ENCODE results near the gene NMT1.
"Not testable (repeated sequence)": the region's sequence is repeated elsewhere in the genome, so short reads cannot be mapped to it uniquely, and the experiment has no call there.

The NMT1 gene

GRCh38 chr17:45038728-45039634 lies 22.1 kb upstream of the NMT1 start:
- DNase-seq, result no peak

DNA sequence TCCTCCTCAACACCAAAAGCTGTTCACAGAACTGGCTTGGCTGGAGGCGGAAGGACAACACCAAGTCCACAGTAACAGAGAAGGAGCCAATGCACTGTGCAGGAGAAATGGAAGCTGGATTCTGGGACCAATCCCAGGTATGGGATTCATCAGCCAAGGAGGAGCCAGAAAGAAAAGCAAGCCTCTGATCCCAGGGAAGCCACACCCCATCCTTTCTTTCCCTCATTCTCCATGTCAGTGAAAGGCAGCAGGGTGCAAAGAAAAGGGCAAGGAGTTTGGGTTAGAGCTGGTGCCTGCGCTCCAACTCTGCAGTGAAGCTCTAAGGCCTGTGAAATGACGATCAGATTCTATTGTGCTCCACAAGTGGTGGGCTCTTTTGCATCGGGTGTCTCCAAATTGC lies 20.7 kb upstream of the NMT1 start:
- DNase-seq, result no peak

DNA sequence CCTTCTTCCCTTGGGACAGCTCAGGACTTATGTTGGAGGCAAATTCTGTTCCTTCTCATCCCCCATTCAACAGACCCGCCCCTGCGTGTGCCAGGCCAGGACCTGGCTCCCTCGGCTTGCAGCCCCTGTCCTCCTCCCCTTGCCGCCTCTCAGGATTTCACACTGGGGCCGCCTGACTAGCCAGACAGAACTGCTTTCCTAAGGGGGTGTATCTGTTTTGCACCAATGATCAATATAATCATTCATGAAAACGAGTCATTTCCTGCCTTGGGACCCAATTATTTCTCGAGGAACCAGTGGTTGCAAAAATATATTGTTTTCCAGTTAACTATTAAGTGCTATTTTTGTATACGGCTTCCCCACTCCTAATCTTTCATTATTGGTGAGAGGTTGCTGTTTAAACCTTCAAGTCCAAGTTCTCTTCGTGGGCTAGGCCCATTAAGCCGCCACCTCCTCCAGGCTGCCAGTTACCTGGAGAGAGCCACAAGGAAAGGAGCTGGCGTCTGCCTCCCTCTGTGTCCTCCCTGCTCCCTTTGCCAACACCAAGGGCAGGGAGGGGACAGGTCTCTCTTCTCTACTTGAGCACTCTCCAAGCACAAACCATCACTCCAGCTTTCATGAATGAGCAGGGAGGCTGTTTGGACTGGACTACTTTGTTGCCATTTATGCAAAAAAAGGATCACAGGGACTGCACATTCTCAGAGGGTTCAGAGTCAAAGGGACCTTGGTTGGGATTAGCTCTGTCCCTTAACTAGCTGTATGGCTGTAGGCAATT lies 18.6 kb upstream of the NMT1 start:
- DNase-seq, result no peak

- DNase-seq, result no peak
These were observed 17.1 kb upstream of the NMT1 start for GRCh38 chr17:45043813-45044540.

GRCh38 chr17:45046537-45047125 lies 14.5 kb upstream of the NMT1 start:
- DNase-seq, result no peak

DNA sequence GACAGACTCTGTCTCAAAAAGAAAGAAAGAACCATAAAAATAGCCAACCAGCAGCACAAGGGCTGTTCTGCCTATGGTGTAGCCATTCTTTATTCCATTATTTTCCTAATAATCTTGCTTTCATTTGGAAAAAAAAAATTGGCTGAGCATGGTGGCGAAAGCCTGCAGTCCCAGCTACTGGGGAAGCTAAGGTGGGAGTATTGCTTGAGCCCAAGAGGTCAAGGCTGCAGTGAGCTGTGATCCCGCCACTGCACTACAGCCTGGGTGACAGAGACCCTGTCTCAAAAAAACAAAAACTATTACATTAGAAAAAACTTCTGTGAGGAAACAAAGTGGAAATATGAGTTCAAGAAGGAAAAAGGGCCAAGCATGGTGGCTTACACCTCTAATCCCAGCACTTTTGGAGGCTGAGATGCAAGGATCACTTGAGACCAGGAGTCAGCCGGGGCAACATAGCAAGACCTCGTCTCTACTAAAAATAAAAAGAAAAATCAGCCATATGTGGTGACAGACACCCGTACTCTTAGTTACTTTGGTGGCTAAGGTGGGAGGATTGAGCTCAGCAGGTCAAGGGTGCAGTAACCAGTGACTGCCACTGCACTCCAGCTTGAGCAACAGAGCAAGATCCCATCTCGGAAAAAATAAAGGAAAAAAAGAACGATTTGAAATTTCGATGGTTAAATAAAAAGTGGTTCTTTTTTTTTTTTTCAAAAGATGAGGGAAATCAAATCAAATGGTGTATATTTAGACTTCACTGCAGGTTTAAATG lies 12.1 kb upstream of the NMT1 start:
- no peak for DNase-seq

GRCh38 chr17:45050481-45051059 lies 10.5 kb upstream of the NMT1 start:
- peak; percentile 42 for DNase-seq

DNA sequence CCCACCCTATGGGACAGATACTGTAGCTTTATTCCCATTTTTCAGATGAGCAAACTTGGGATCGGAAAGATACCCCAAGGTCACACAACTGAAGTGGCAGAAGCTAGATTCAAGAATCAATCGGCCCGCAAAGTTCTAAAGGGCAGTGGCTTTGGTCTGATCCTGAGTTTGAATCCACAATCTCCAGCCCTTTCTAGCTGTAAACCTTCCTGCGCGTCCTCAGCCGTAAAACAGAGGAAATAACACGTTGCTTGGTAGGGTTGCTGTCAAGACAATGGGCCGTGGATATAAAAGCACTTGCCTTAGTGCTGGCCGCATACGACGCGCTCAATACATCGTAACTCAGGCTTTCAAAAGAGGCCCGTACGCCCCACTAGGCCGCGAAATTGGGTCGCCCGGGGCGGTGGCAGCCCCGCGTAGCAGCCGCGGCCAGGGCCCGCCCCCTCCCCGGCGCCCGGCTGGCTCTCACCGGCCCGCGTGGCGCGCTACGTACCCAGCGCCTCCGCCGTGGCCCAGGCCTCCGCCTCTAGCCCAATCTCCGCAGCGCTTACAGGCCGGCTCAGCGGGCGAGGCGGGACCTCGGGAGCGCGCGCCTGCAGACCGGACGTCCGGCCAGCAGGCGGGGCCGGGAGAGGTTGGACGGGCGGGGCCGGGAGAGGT lies 9.9 kb upstream of the NMT1 start, which contains the start of gene DCAKD:
TSS of gene DCAKD (minus strand) at position 573 of the 660 bp plus-strand sequence. CDS start 16,747 bp downstream, outside the sequence.
- DNase-seq, result peak; percentile 98

DNA sequence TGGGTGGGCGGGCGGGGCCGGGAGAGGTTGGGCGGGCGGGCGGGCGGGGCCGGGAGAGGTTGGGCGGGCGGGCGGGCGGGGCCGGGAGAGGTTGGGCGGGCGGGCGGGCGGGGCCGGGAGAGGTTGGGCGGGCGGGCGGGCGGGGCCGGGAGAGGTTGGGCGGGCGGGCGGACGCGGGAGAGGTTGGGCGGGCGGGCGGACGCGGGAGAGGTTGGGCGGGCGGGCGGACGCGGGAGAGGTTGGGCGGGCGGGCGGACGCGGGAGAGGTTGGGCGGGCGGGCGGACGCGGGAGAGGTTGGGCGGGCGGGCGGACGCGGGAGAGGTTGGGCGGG lies 9.4 kb upstream of the NMT1 start:
- not testable (repeated sequence) for DNase-seq

- DNase-seq, result peak; percentile 30
These were observed 8.9 kb upstream of the NMT1 start for GRCh38 chr17:45052052-45052772.

DNA sequence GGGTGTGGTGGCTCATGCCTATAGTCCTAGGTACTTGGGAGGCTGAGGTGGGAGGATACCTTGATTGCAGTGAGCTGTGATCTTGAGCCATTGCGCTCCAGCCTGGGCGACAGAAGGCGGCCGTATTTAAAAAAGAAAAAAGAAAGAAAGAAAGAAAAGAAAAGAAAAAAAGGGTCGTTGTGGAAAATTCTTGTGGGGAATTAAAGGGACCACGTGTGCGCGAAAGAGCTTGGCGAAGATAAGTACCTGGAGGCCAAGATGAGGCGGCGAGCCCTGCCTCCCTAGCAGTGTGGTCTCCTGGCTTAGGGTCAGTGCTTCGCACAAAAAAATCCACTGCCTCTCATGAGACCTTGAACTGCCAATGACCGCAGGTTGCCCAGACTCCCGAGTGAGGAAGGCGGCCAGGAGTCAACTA lies 728 bp upstream of the NMT1 start:
- DNase-seq, result no peak

GRCh38 chr17:45061606-45062205 lies 589 bp downstream of the NMT1 start:
- no peak for DNase-seq

DNA sequence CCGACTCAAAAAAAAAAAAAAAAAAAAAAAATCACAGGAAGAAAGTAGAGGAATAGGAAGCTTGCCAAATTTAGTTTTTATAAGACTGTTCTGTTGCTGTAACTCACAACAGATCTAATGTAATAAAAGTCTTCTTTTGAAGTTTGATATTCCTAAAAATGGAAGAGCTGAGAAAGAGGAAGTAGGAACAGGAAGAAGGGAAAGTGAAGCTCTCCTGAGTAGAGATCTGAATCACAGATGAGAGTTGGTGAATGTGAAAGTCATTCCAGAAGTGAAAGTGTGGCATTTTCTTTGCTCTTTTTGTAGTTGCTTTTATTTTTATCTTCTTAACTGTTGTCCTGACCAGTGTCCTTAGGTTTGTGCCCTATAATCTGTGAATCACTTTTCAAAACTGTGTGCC lies 2.1 kb downstream of the NMT1 start:
- no peak for DNase-seq

GRCh38 chr17:45067637-45068036 lies 6.5 kb downstream of the NMT1 start:
- no peak for DNase-seq

GRCh38 chr17:45070001-45070400 lies 8.9 kb downstream of the NMT1 start:
- DNase-seq, result no peak

- DNase-seq, result no peak
These were observed 9.7 kb downstream of the NMT1 start for GRCh38 chr17:45070809-45071208.

DNA sequence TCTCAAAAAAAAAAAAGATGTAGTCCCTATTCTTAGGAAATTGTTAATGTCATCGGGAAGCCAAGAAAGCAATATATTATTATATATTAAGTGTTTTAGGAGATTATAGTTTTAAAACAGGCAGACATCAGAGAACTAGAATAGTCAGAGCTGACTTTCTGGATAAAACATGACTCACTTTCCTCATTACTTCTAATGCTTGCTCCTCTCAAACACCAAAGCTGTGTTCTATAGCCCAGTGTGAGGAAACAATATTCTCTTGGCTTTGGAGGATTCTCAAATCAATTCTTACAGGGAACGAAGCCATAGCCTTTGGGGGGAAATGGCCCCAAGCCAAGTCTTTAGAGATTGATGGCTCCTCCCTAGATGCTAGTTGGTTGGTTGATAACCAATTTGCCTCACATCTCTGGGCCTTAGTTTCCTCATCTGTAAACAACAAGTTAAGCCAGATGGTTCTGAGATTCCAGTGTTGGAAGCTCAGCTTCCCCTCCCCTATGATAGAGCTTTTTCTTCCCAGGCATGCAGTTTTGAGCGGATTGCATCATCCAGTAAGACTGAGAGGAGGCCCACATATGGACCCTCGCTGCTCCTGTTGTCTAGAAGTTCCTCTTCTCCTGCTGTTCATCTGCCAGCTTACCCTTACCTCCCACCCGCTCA lies 12.4 kb downstream of the NMT1 start:
- DNase-seq, result peak; percentile 95

DNA sequence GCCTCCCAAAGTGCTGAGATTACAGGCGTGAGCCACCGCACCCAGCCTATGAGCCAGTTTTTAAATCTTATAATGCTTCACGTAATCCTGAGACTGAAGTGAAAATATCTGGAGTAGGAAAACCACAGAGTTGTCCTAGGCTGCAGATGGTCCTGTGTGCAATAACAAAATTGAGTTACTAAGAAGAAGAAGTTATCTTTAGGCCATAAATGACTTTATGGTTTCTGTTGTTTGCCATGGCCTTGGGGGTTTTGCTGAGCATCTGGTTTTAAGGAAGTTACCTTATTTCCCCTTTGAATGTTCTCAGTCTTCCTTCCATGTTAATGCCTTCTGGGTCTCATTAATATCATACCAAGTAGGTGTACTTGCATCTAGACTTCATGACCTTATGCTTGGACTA lies 16.5 kb downstream of the NMT1 start:
- no peak for DNase-seq

GRCh38 chr17:45081047-45081703 lies 20.1 kb downstream of the NMT1 start:
- no peak for DNase-seq
